Measurements from ENCODE around the gene NR1I2.

NR1I2 gene

DNA sequence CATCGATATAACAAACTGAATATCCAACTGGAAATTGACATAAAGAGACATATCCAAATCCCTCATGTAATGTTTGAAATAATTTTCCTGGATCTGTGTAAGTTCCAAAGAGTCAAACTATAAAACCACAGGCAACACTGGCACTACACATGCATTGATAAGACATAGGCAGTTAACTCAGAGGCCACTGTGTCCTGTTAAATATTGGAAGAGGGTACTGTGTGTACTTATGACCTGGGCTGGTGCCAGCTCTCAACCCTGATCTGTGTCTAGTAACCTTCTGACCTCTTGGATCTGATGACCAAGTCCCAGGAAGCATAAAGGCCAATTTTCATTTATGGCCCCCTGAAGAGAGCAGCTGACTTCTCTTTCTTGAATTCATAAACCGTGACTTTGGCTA lies 4.5 kb downstream of the NR1I2 start:
- Histone ChIP-seq H3K4me2 (ENCODE audit: low read length) (no peak overlapping the region), H3K36me3 (ENCODE audit: control insufficient read depth, low read length) (no peaks in the 10 kb centered on the region), H3K4me3 (ENCODE audit: low read length) (no peak overlapping the region), H3K79me2 (ENCODE audit: control insufficient read depth, low read length) (no peaks in the 10 kb centered on the region), H4K20me1 (ENCODE audit: control insufficient read depth, insufficient read depth, low read depth, low read length) (no peaks in the 10 kb centered on the region), H3K27me3 (ENCODE audit: control insufficient read depth, low read length) (no peaks in the 10 kb centered on the region), H3K4me1 (ENCODE audit: control insufficient read depth, low read length) (no peaks in the 10 kb centered on the region), H3K9me2 (replicated peaks; ENCODE audit: control insufficient read depth, low read length) (no peaks in the 10 kb centered on the region; the same call in 1 of the 2 replicates), H3K27ac (ENCODE audit: low read depth, low read length) (no peak overlapping the region), H3F3A (ENCODE audit: control insufficient read depth, insufficient read depth) (no peaks in the 10 kb centered on the region), H3K9me3 (ENCODE audit: control insufficient read depth, insufficient read depth, low read length) (no peaks in the 10 kb centered on the region)
- TF ChIP-seq EZH2phosphoT487 (IDR thresholded peaks at IDR 0.05; ENCODE audit: borderline replicate concordance, low read length): no peak
- TF ChIP-seq, protein P1, sequence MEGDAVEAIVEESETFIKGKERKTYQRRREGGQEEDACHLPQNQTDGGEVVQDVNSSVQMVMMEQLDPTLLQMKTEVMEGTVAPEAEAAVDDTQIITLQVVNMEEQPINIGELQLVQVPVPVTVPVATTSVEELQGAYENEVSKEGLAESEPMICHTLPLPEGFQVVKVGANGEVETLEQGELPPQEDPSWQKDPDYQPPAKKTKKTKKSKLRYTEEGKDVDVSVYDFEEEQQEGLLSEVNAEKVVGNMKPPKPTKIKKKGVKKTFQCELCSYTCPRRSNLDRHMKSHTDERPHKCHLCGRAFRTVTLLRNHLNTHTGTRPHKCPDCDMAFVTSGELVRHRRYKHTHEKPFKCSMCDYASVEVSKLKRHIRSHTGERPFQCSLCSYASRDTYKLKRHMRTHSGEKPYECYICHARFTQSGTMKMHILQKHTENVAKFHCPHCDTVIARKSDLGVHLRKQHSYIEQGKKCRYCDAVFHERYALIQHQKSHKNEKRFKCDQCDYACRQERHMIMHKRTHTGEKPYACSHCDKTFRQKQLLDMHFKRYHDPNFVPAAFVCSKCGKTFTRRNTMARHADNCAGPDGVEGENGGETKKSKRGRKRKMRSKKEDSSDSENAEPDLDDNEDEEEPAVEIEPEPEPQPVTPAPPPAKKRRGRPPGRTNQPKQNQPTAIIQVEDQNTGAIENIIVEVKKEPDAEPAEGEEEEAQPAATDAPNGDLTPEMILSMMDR (IDR thresholded peaks at IDR 0.05; ENCODE audit: low read depth, low read length, poor library complexity, severe bottlenecking): no peak

DNA sequence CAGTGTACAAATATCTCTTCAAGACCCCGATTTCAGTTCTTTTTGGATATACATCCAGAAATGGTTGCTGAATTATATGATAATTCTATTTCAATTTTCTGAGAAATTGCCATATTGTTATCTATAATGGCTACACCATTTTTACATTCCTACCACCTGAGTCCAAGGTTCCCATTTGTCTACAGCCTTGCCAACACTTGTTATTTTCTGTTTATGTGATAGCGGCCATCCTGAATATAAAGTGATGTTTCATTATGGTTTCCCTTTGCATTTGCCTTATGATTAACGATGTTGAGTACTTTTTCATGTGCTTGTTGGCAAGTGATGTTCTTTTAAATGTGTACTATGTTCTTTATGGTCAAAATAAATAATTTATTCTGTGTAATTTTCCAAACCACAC lies 8.5 kb downstream of the NR1I2 start:
- Histone ChIP-seq H3K4me3 (ENCODE audit: low read length) (no peak overlapping the region), H3K9me2 (replicated peaks; ENCODE audit: control insufficient read depth, low read length) (no peaks in the 10 kb centered on the region; the same call in 1 of the 2 replicates)
- no peak for TF ChIP-seq EZH2phosphoT487 (IDR thresholded peaks at IDR 0.05; ENCODE audit: borderline replicate concordance, low read length)
- TF ChIP-seq, protein P1 (IDR thresholded peaks at IDR 0.05; ENCODE audit: low read depth, low read length, poor library complexity, severe bottlenecking): no peak

DNA sequence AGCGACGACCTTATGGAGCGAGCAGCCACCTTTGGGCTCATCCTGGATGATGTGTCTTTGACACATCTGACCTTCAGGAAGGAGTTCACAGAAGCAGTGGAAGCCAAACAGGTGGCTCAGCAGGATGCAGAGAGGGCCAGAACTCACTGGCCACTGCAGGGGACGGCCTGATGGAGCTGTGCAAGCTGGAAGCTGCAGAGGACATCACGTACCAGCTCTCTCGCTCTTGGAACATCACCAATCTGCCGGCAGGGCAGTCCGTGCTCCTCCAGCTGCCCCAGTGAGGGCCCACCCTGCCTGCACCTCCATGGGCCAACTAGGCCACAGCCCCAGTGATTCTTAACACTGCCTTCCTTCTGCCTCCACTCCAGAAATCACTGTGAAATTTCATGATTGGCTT lies 10.4 kb downstream of the NR1I2 start:
- Histone ChIP-seq H3K4me3 (ENCODE audit: low read length) (no peak overlapping the region), H3K27ac (ENCODE audit: low read depth, low read length) (no peak overlapping the region), H3F3A (ENCODE audit: control insufficient read depth, insufficient read depth) (no peaks in the 10 kb centered on the region), H3K27me3 (ENCODE audit: control insufficient read depth, low read length) (no peaks in the 10 kb centered on the region), H3K9me3 (ENCODE audit: control insufficient read depth, insufficient read depth, low read length) (no peaks in the 10 kb centered on the region), H3K4me1 (ENCODE audit: control insufficient read depth, low read length) (no peaks in the 10 kb centered on the region), H3K4me2 (ENCODE audit: low read length) (no peak overlapping the region), H3K9me2 (replicated peaks; ENCODE audit: control insufficient read depth, low read length) (no peaks in the 10 kb centered on the region), H3K79me2 (ENCODE audit: control insufficient read depth, low read length) (no peaks in the 10 kb centered on the region), H3K36me3 (ENCODE audit: control insufficient read depth, low read length) (no peaks in the 10 kb centered on the region), H4K20me1 (ENCODE audit: control insufficient read depth, insufficient read depth, low read depth, low read length) (no peaks in the 10 kb centered on the region)
- TF ChIP-seq, protein P1 (IDR thresholded peaks at IDR 0.05; ENCODE audit: low read depth, low read length, poor library complexity, severe bottlenecking): no peak
- TF ChIP-seq EZH2phosphoT487 (IDR thresholded peaks at IDR 0.05; ENCODE audit: borderline replicate concordance, low read length): no peak

More for the DNA sequence above, 8.5 kb downstream of the NR1I2 start:
- H3K36me3 ChIP-seq (ENCODE audit: control insufficient read depth, low read length): no peaks in the 10 kb centered on the region
- H3K4me1 ChIP-seq (ENCODE audit: control insufficient read depth, low read length): no peaks in the 10 kb centered on the region
- H4K20me1 ChIP-seq (ENCODE audit: control insufficient read depth, insufficient read depth, low read depth, low read length): no peaks in the 10 kb centered on the region
- H3F3A ChIP-seq (ENCODE audit: control insufficient read depth, insufficient read depth): no peaks in the 10 kb centered on the region
- no peaks in the 10 kb centered on the region for H3K79me2 ChIP-seq (ENCODE audit: control insufficient read depth, low read length)
- H3K27ac ChIP-seq (ENCODE audit: low read depth, low read length): no peak overlapping the region
- no peak overlapping the region for H3K4me2 ChIP-seq (ENCODE audit: low read length)
- H3K27me3 ChIP-seq (ENCODE audit: control insufficient read depth, low read length): no peaks in the 10 kb centered on the region
- no peaks in the 10 kb centered on the region for H3K9me3 ChIP-seq (ENCODE audit: control insufficient read depth, insufficient read depth, low read length)
